HG02943 (cell line): ENCODE data around the gene IRX4.

Experiments
- ATAC-seq: cut with Tn5 transposase; IDR thresholded peaks from one replicate; pipeline ENCODE4 v1.9.1; 2021; ENCODE audit warnings: mild to moderate bottlenecking, low read depth, moderate library complexity; ENCODE audit not compliant: unreplicated experiment

The IRX4 gene

DNA sequence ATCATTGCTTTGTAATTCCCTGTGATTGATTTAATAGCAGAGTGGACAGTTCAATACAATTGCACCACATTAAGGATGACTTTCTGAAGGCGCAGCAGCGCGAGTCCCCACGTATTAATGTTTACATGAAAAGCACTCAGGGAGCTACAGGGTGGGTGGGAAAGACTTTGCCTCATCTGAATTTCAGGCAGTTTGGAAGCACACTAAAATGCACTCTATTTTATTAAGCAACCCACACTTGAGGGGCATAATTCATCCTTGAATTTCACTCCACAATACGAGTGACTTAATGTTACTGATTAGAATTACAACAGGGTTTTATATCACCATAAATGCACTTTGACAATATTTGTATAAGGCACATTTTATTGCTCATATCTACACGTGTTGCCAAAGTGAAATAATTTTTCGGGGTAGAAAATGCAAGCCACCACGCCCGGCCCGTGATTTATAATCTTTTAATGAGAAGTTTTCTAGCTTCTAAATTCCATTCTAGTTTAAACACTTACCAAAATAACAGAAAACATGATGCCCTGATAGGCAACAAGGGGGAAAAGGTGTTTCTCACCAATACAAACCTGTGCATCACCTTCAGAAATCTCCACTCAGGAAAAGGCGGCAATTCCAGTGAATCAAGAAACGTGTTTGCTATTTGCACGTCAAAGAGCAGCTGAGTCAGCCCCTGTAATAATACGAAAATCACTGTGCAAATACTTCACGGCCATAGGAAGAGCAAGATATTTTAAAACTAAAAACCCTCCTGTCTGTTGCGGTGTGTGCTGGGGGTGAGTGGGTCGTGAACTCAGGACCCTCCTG is 40.5 kb downstream of the IRX4 start:
- ATAC-seq: no peak

DNA sequence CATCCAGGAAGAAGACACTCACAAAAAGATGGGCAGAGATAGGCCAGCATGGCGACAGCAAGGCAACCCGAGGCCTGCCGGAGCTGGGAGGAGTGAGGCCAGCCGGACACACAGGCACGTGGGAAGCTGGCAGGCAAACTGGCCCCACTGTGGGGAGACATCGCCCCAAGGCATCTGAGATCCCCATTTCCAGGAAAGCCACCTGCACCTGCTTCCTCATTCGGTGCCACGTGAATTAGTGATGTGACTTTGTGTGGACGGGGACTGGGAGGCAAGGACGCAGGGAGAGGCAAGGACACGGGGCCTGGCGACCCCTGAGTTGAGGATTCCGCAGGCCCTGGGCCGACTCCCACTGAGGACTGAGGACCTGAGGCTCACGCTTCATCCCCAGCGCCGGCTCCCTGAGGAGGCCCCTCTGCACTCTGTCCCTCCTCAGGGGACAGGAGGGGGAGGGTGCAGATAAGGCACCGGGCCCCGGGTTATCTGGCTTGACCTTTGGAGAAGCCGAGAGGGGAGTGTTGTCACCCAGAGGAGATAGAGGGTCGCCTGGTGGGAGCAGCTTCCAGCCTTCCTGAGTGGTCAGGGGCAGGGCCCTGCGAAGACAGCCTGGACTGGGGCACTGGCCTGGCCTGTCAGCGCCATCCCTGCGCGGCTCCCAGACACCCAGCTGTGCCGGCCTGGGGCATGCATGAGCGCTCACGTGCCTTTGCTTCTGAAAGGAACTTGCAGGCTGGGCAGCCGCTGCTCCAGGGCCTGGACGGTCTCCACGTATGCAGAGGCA is 41.8 kb downstream of the IRX4 start:
- ATAC-seq: no peak

DNA sequence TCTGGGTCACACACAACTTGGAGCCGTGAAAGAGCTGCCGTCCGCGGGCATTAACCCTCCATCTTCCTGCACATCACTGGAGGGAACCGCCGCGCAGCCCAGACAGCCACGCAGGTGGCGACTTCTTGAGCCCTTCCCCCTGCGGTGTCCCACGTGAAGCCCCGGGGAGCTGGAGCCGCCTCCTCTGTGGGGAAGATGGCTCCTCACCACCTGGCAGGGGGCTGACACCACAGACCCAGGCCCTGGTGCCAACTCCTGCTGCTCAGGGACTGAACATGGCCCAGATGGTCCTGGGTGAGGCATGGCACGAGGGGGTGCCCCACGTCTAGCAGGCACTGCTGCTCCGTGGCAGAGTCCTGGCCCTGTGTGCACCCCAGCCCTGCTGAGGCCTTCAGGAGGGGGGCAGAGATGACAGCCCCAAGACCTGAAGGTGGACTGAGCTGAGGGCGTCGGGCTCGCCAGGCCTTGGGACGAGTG is 42.6 kb downstream of the IRX4 start:
- no peak for ATAC-seq

DNA sequence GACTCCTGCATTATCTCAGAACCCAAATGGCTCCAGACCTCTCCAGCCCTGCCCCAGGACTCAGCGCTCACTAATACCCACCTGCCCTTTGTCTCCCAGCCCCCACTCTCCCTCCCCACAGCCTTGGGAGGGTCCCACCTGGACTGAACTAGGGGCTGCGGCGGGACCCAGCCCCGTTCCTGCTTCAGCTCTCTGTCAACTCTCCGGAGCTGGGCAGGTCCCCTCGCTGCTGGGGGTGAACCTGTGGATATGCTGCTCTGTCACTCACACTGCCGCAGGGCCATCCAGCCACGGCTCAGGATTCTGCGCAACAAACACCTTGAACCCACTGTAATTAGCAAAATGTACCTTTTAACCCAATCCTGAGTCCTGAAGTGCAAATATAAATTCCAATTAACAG is 44.7 kb downstream of the IRX4 start:
- no peak for ATAC-seq

DNA sequence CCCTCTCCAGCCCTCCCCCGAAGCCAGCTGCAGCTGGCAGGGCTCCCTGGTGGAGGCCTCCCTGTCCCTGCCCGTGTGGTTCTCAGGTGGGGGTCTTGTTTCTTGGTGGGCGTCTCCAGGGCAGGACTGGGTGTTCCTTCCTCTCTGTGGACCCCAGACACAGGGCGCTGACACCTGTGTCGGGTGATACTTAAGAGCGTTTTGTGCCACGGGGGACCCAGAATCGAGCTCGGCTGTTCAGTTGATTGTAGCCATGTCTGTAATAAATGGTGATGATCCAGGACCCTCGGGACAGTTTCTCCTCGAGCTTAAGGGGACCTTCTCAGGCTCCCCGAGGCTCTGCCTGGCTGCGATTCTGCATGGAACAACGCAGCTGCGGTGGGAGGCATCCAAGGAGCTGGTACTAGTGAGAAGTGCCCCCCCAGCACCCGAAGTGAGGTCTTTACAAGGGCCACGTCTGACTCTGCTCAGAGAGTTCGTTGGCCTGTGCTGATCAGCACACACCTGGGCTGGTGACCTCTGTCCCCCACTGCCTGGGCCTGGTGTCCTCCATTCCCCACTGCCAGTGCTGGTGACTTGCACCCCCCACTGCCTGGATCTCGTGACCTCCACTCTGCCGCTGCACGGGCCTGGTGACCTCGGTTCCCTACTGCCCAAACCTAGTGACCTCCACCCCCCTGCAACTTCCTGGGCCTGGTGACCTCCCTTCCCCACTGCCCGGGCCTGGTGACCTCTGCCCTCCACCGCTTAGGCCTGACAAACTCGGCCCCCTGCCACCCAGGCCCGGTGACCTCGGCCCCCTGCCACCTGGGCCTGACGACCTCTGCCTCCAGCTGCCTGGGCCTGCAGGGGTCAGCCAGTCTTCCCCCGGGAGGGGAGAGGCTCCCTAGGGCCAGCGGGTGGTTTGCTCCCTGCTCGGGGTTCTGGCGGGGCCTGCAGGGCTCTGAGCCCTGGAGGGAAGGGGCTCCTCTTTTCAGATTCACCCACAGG is 45.5 kb downstream of the IRX4 start:
- ATAC-seq: no peak

DNA sequence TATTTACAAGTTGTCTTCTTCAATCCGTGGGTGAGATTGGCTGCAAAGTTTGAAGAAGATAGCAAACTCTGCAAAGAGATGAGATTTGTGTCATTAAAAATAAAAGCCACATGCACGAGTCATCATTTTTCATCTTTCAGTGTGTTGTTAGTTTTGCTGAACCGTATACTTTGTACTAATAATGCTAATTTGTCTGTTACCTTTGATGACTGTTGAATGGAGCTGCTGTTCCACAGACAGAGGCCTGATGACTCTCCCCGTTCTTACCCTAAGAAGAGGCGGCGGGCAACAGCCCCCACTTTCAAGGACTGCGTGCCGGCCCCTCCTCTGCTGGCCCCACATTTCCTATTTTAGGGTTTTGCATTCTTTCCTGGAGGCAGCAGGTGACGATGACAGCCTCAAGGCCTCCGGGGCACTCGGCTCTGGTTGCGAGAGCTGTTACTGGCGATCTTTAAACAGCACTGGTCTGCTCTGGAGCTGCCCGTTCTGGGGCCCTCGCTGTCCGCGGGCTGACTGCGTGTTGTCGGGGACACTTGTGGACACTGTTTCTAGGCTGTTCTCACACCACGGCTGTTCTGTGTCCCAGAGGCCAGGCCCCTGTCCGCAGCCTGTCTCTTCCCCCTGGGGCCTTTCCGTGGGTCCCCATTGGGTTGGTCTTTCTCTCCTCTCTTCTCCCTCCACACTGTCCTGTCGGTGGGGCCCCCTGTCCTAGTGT is 46.4 kb downstream of the IRX4 start:
- ATAC-seq: no peak

DNA sequence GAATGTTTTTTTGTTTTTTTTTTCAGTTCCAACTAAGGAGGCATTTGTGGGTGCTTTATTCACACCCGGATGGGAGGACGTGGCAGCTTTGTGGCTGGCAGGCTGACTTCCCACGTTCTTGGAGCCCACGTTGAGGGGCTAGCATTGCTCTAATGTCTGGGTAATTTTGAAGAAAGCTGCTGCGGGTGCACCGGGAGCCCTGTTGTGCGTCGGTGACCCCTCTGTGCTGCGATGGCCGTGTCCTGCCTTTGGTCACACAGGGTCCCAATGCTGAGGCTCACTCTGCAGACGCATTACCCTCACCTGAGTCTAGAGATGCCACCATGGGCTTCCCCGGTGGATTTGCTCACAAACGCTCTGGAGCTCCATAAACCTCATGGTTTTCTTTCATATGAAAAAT is 47.3 kb downstream of the IRX4 start:
- ATAC-seq: no peak

DNA sequence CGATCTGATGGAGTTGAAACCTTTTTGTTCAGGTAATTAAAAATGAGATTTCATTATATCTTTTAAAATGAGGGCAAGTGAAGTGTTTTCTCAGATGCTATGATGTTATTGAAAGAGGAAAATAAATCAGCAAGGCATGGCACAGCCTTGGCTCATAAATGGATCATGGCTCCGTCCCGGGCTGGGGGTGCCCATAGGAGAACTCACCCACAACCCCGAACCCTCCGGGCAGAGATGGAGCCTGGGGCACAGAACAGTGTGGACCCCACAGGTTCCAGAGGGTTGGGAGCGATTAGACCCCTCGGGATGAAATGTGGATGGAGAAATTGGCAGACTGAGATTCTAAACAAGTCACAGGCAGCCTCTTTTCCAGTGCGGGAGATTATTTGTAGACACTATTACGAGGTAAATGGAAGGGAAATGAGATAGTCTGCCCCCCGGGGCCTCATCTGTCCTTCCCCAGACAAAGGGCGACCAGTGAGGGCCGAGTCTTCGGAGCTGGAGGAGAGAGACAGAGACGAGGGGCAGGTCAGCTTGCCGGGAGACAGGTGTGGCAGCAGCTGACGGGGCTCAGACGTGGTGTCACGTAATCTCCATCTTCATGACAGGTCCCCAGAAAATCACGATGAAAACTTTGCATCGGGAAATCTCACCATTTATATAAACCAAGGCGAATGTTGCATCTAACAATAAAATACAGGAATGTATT is 47.9 kb downstream of the IRX4 start:
- no peak for ATAC-seq

DNA sequence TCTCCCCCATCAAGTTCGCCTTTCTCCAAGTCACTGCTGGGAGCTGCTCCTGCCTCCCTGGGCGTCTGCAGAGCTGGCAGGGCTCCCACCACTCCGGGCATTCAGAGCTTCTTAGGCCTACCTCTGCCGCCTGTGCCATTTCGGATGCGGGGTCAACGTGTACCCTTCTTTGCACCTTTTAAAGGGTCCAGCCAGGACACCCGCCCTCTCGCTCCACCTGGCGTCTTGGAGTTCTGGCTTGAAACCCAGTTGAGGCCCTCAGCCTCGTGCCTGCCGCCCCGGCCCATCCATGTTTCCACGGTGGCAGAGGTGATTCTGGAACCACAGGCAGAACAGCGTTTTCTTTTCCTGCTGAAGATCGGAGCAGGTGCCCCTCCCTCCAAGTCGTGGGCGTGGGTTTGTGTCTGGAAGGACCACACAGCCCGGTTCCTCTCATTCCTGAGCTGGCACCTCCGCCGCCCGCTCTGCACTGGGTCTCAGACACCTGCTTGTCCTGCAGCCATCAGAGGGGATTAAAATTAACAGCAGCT is 48.6 kb downstream of the IRX4 start:
- ATAC-seq: no peak

DNA sequence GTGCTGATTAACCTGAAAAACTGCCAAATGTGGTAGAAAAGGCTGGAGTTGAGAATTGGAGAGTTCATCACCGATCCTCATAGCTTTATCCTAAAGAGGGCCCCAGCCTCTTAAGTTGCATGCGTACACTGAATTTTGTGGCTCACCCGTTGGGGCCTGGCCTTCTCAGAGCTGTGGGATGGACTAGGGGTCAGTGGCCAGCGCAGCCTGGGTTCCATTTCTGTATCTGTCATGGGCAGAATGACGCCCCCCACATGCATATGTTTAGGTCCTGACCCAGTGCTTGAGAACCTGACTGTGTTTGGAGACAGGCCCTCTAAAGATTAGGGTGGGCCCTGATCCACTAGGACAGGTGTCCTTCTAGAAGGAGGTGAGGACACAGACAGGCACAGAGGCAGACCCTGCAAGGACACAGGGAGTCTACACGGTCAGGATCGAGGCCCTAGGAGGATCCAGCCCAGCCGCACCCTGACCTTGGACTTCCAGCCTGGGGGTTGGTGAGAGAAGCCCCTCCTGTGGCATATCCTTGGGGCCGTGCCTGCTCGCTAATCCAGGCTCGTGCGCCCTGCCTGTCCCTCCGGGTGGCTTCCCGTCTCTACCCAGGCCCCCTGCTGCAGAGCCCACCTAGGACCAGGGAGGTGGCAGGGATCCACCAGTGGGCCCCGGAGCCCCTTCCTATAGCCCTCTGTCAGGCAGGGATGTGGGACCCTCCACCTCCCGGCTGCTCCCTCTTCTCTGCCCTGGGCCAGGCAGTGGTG is 49.3 kb downstream of the IRX4 start:
- ATAC-seq: no peak

DNA sequence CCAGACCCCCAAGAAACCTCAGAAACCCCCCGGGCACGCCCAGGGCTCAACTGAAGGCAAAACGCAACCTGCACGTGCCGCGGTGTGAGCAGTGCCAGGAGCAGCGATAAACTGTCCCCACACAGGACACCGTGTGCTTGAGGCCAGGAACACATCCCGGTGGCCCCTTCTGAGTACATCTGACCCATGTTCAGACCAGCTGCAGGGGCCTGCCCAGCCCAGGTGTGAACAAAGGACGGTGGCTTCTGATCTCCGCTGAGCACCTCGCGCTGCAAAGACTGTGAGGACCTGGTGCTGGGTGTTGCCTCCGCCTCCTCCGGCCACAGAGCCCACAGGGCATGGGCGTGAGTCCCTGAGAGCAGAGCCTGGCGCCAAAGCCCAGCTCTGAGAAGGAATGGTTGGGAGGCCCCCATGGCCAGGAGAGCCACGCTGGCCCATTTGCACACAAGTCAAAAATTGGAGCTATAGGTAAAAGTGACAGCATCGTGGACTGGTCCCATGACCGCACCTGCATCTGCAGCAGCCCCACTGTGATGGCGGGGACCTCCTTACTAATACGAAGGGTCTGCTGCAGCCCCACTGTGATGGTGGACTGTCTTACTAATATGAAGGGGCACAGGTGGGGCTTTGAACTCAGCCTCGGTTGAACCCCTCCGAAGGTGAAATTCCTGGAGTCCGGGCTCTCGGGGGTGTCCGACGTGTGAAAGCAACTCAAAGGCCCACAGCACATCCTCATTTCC is 50.0 kb downstream of the IRX4 start:
- ATAC-seq: no peak

DNA sequence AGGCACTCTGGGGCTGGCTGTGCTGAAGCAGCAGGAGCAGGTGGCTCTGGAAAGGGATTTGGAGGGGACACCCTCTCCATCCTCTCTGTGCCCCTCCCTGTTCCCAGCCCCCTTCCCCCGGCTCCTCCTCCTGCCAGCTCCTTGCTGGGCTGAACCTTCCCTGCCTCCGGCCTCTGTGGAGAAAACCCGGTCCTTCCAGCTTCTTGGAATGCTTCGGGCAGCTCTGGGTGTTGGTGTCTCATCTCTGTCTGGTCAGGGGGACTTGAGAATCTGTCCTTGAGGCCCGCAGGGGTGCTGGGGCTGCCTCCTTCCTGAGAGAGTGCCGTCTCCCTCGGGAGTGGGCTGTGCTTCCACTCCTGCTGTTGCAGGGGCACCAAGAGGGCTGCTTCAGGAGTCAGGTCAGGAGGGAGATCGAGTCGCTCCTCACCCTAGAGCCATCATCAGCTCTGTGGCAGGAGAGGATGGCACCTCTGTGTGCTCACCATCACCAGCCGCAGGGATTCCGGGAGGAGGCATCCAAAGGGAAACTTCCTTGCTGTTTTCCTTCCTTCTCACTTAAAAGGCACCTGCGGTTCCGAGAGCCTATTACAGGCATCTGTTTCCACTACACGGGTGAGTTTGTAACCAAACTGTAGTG is 50.9 kb downstream of the IRX4 start:
- no peak for ATAC-seq

DNA sequence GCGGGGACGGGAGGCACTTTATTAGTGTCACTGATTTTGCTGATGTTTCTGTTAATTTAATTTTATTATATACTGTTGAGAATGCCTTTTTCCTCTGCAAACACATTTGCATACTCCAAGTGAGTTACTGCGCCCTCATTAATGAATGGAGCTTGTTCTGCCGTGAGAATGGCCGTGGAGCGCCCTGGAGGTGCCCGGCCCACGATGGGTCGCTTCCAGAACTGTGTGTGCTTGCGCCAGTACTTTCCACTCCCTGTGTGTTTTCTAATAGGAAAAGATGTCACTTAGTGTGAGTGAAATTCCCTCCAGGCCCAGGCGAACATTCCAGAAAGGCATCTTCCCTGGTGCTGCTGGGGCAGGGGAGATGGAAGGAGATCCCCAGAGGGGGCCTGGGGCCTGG is 51.5 kb downstream of the IRX4 start:
- ATAC-seq: no peak

DNA sequence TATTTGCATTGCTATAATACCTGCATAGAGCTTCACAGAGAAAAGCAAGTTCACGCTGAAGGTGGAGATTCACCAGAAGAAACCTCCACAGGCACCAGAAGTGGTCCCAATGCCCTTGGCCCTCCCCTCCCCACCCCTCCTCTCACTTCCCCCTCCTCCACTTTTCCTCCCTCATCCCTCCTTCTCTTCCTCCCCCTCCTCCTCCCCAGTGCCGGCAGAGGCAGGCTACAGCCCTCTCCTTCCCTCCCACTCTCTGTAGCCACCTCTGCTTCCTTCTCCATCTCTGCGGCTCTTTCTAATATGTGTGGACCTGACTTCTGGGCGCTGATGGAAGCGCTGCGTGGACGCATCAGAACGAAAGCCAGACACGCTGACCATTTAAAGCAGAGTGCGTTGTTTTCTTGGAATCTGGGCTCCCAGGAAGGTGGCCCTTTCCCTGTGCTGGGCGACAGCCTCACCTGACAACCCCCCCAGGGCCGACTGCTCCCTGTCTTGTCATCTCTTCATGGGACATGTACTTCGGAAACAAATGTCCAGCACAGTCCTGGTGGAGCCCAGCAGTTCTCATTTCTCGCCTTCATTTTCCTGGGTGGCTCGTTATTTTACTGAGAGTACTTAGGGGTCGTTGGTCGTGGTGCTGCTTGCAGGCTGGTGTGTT is 52.0 kb downstream of the IRX4 start:
- no peak for ATAC-seq

DNA sequence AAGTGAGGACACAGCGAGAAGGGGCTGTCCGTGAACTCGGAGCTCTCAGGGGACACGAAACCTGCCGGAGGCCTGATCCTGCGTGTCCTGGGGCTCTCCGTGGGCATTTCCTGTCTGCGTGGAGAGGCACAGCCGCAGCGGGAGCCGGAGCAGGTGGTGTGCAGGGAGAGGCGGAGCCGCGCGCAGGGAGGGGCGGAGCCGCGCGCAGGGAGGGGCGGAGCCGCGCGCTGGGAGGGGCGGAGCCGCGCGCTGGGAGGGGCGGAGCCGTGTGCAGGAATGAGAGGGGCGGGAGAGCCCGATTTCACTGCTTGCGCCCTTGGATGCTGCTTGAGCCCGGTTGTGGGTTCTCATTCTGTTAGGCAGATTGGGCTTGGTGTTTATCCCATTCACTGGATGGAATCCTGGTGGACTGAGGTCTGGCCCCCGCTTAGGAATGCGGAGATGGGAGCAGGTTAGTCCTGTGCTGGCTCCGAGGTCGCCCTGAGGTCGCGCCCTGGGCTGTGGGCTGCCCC is 54.8 kb downstream of the IRX4 start:
- no peak for ATAC-seq
